Adrenal gland (tissue), 5 donors: ENCODE data around the gene GRID1.

Experiments
- CTCF ChIP-seq, 6 experiments: fragments of 450-650 bp in 4 of 6; fragments of 200-600 bp in 2 of 6; sonication (generic) in 1 of 6; IDR thresholded peaks; 1 replicate in 5 of 6; 2 replicates in 1 of 6; pipeline versions ENCODE4 v1.5.1 to v1.8.0; 2016 to 2021; ENCODE audit warnings: antibody characterized with exemption in 6 of 6, mild to moderate bottlenecking in 2 of 6, moderate library complexity in 1 of 6
- POLR2A ChIP-seq, 2 donors: fragments of 450-650 bp; IDR thresholded peaks; one replicate each; pipeline ENCODE4 v1.6.1; 2017; ENCODE audit warnings: antibody characterized with exemption in 2 of 2, mild to moderate bottlenecking in 2 of 2, moderate library complexity in 1 of 2
- donor health status: DM: no; HTN: no; CAD: no.

GRCh38 chr10:86247588-86247987 lies 119.0 kb downstream of the GRID1 start:
- TF ChIP-seq POLR2A (IDR thresholded peaks at IDR 0.05) (no peak), CTCF (IDR thresholded peaks at IDR 0.05) (no peak)
